Kidney (tissue), 14 donors: ENCODE measurements around the gene TTC28. TPM values are rescaled to one million over a fixed set of nuclear protein-coding genes. Genes with fewer than 3 reads are reported as not detected.

Experiments
- DNase-seq, 5 donors: peaks; one replicate each; pipeline ENCODE4 v3.0.0-alpha.2; 2013 to 2020
- FAIRE-seq: peaks from 2 replicates; lab custom pipeline; 2012; peaks lifted over from hg19 to GRCh38; lab: Jason Lieb, UNC
- H3K27ac ChIP-seq, 2 donors: one replicate each; pipeline ENCODE4 v1.7.0; 2013; ENCODE audit warnings: low read depth in 2 of 2, low read length in 2 of 2, inconsistent platforms in 1 of 2
- H3K27me3 ChIP-seq: one replicate; pipeline ENCODE4 v1.7.1; 2013; ENCODE audit warnings: low read length, inconsistent platforms; ENCODE audit not compliant: control insufficient read depth, insufficient read depth
- H3K36me3 ChIP-seq, 3 donors: one replicate each; pipeline versions ENCODE4 v1.7.0 to v1.7.1; 2013; ENCODE audit warnings: low read length in 3 of 3, control low read depth in 1 of 3, inconsistent platforms in 1 of 3; ENCODE audit not compliant: insufficient read depth in 3 of 3, control insufficient read depth in 2 of 3
- H3K4me1 ChIP-seq, 3 donors: one replicate each; pipeline versions ENCODE4 v1.7.0 to v1.7.1; 2013; ENCODE audit warnings: low read length in 3 of 3, inconsistent platforms in 1 of 3, low read depth in 1 of 3; ENCODE audit not compliant: control insufficient read depth in 2 of 3, insufficient read depth in 2 of 3
- H3K4me3 ChIP-seq, 3 donors: one replicate each; pipeline versions ENCODE4 v1.7.0 to v1.8.1; 2013; ENCODE audit warnings: low read length in 3 of 3, control low read depth in 1 of 3, inconsistent platforms in 1 of 3
- H3K9ac ChIP-seq, 3 donors: one replicate each; pipeline versions ENCODE4 v1.7.0 to v1.7.1; 2013; ENCODE audit warnings: low read length in 3 of 3, control low read depth in 1 of 3, inconsistent platforms in 1 of 3
- H3K9me3 ChIP-seq, 3 donors: one replicate each; pipeline versions ENCODE4 v1.7.0 to v1.7.1; 2013; ENCODE audit warnings: low read length in 3 of 3, control low read depth in 1 of 3, inconsistent platforms in 1 of 3; ENCODE audit not compliant: control insufficient read depth in 2 of 3, insufficient read depth in 1 of 3
- intact Hi-C: fragments of 100-400 bp; cut with DNase I; formaldehyde crosslinking; loops from one replicate; pipeline ENCODE4 v1.11.1; 2022
- microRNA-seq: library from miRNA; unstranded; fragments of <30 nt; microRNA quantifications from one replicate; pipeline ENCODE4 v1.2.0, GENCODE V29; 2020
- polyA plus RNA-seq: library from polyadenylated mRNA; stranded (reverse); fragments of 350-450 nt; fragmentation: Illumina TruSeq; extraction: RNeasy Lipid Tissue Mini Kit (QIAGEN cat#74804); gene quantifications from one replicate; pipeline ENCODE4 v1.2.3, GENCODE V29; 2014; ENCODE audit warnings: low read depth, low replicate concordance; ENCODE audit not compliant: insufficient read depth
- total RNA-seq: library from RNA; stranded (reverse); fragmentation: NEBNext Ultra II Directional; extraction: Animal tissue kit (Norgen Biotek cat#: 25700); gene quantifications from one replicate; pipeline ENCODE4 v1.2.1, GENCODE V29; 2021
- TF ChIP-seq, protein P1 (sequence below): IDR thresholded peaks from 3 replicates; pipeline ENCODE4 v1.5.1; 2012; ENCODE audit warnings: mild to moderate bottlenecking, moderate library complexity, borderline replicate concordance; ENCODE audit not compliant: insufficient read depth; ENCODE audit errors: extremely low read depth
- donor health status: control.
- donor health status: control.
- donor health status: control.
- donor health status: control.
- donor health status: control.
- donor health status: DM: yes; HTN: yes; CAD: no.
- donor health status: Normal renal cell carcinoma (clear cell type).

The TTC28 gene
- total and polyA plus RNA-seq, 2 donors from 2014 or later: 3.5 to 40.2 TPM

DNA sequence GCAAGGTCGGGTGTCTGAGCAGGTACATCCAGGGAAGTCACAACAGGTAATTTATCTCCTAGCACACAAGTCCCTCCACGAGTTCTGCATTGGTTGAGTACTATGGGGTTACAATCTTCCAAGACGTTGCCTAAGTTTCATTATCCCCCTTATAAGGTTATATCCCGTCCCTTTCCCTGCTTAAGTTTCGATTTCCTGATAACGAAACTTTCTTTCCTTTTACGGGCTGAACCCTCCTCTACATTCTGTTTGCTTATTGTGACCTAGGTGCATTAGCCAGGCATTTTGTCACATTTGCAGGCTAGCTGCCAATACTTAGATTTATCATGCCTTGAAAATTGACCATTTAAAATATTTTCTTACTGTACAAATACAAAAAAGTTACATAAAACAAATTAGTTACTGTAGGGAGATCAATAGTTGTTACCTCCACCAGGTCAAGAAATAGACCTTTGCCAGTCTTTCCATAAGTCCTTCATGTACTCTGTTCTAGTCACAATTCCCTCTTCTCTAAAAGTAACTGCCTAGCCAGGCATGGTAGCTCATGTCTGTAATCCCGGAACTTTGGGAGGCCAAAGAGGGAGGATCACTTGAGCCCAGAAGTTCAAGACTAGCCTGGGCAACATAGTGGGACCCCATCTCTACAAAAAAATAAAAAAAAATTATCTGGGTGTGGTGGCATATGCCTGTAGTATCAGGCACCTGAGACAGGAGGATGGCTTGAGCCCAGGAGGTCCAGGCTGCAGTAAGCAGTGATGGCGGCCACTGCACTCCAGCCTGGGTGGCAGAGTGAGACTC lies 746.3 kb downstream of the TTC28 start:
- Histone ChIP-seq H3K27me3 (no peaks in the 10 kb centered on the region), H3K9me3 (no peaks in the 10 kb centered on the region), H3K4me3 (peak overlapping the region in 2 of 3 donors; percentile 52 to 73), H3K4me1 (no peaks in the 10 kb centered on the region), H3K9ac (peak overlapping the region in 1 of 3 donors; percentile 9), H3K36me3 (peaks cover 0 to 2% (median 0%) of the 10 kb centered on the region in 3 donors), H3K27ac (peak overlapping the region in 1 of 2 donors; percentile 37)
- intact Hi-C loops: no loop called here
- FAIRE-seq (peak; percentile 58), DNase-seq (no peak)
- TF ChIP-seq, protein P1, sequence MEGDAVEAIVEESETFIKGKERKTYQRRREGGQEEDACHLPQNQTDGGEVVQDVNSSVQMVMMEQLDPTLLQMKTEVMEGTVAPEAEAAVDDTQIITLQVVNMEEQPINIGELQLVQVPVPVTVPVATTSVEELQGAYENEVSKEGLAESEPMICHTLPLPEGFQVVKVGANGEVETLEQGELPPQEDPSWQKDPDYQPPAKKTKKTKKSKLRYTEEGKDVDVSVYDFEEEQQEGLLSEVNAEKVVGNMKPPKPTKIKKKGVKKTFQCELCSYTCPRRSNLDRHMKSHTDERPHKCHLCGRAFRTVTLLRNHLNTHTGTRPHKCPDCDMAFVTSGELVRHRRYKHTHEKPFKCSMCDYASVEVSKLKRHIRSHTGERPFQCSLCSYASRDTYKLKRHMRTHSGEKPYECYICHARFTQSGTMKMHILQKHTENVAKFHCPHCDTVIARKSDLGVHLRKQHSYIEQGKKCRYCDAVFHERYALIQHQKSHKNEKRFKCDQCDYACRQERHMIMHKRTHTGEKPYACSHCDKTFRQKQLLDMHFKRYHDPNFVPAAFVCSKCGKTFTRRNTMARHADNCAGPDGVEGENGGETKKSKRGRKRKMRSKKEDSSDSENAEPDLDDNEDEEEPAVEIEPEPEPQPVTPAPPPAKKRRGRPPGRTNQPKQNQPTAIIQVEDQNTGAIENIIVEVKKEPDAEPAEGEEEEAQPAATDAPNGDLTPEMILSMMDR: no peak

DNA sequence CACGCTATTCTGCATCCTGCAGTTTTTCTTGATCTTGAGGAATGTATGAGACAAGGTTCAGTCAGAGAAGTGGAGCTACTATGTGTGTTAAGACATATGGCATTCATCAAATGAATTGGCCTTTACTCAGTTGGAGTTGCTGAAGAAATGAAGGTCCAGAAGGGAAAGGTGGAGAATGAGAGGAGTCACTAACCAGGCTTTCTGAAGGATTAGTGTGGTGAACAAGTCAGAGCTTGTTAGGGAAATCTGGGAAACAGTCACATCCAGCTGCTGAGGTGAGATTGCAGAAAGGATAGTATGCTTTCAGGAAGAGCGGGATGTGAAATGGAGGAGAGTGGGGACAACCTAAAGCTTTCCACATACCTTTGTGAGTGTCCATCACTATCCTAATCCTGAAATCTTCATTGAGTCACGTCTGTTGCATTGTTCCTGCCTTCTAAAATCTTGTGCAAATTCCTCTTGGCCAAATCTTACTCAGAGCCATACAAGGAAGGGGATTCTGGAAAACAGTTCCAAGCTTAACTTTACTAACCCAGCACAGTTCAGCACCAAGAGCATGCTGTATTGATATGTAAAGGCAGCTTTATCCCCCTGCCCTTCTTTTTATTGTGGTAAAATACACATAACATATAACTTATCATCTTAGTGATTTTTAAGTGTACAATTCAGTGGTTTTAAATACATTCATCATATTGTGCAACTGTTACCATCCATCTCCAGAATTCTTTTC lies 749.1 kb downstream of the TTC28 start:
- TF ChIP-seq, protein P1: no peak
- no peaks in the 10 kb centered on the region for H3K36me3 ChIP-seq
- intact Hi-C loops: no loop called here
- no peak for FAIRE-seq
- no peak for DNase-seq
- no peaks in the 10 kb centered on the region for H3K27me3 ChIP-seq
- H3K27ac ChIP-seq: no peak overlapping the region
- no peaks in the 10 kb centered on the region for H3K4me1 ChIP-seq
- no peaks in the 10 kb centered on the region for H3K9me3 ChIP-seq
- no peak overlapping the region for H3K4me3 ChIP-seq
- no peak overlapping the region for H3K9ac ChIP-seq

Small RNA genes within 50 kb of the gene (microRNA-seq; reads per million reads assigned to microRNA genes)
- gene MIR5739: not detected

Other genes with a start within 250 kb of the TTC28 start
- 10.1 TPM for gene CHEK2, start 62.0 kb upstream of the TTC28 start, total RNA-seq
- gene CHEK2, start 62.0 kb upstream of the TTC28 start, polyA plus RNA-seq: 4.6 TPM
- gene HSCB, start 62.2 kb upstream of the TTC28 start, total RNA-seq: 13.2 TPM
- 32.1 TPM for gene HSCB, start 62.2 kb upstream of the TTC28 start, polyA plus RNA-seq
- 16.8 TPM for gene CCDC117, start 92.9 kb upstream of the TTC28 start, total RNA-seq
- gene CCDC117, start 92.9 kb upstream of the TTC28 start, polyA plus RNA-seq: 8.7 TPM
- gene XBP1, start 120.7 kb upstream of the TTC28 start, total RNA-seq: 220 TPM
- 114 TPM for gene XBP1, start 120.7 kb upstream of the TTC28 start, polyA plus RNA-seq
- gene ZNRF3, start 203.7 kb upstream of the TTC28 start, total RNA-seq: 24.4 TPM
- gene ZNRF3, start 203.7 kb upstream of the TTC28 start, polyA plus RNA-seq: 6.8 TPM